Dedifferentiated amniotic fluid mesenchymal stem cell (primary cell): ENCODE measurements around the gene P4HA1.
"Not testable (repeated sequence)": the region's sequence is repeated elsewhere in the genome, so short reads cannot be mapped to it uniquely, and the experiment has no call there.

Experiments used
- DNase-seq: peaks from one replicate; pipeline ENCODE4 v3.0.0-alpha.2; 2016; ENCODE audit errors: extremely low spot score

Gene P4HA1

DNA sequence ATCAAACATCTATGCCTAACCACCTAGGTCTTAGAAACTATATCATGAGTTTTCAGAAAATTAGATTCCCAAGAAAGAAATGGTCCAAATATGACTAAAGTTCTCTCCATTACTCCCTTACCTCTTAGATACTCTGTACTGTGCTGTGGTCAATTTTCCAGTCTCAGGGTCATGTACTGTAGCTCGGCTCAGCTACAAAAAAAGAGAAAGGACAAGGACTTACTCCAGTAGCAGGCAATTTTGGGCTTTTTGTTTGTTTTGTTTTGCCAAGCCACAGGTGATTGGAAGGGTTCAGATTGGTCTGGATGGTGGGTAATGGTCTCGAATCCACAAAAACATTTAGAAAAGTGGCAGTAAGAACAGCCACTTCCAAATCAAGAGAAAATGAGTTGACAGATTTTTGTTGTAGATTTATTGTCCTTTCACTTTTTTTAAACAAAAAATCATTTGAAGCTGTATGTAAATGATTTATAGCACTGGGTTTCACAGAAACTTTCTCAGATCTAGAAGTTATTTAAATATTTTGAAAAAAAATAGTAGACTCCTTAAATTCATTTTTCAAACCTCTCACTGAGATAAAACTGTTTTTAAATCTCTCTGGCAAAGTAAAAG is 52.8 kb downstream of the P4HA1 start:
- no peak for DNase-seq

DNA sequence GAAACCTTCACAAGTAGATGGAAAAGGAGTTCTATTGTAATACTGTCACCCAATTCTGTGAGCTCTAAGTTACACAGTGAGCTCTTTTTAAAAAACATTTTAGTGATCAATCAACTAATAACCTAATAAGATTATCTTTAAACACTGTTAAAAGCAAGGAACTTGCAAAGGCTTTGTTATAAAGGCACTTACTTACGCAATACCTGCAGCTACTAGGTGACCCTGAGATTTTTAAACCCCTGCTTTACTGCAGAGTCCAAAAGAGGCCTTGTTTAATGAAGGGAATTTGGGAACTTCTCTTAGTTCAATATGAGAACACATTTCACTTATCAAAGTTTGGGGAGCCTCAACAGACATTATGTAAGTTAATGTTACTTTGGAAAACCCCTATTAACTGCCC is 53.3 kb downstream of the P4HA1 start:
- no peak for DNase-seq

DNA sequence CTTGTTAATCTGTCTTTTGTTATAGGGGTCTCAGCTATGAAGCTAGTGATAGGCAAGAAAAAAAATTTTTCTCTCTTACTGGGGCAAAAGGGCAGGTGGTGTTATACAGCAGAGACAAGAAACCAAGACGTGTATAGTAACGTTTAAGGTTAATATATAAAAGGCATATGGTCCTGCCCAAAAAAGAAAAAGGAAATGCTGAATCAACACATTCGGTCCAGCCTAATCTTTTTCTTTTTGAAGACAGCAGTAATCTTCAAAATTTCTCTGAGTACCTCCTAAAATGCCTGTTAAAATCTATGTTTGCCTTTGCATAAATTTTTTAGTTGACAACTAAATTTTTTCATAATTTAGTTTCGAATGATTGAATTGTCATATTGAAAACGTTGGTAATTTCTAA is 54.5 kb downstream of the P4HA1 start:
- DNase-seq = no peak

DNA sequence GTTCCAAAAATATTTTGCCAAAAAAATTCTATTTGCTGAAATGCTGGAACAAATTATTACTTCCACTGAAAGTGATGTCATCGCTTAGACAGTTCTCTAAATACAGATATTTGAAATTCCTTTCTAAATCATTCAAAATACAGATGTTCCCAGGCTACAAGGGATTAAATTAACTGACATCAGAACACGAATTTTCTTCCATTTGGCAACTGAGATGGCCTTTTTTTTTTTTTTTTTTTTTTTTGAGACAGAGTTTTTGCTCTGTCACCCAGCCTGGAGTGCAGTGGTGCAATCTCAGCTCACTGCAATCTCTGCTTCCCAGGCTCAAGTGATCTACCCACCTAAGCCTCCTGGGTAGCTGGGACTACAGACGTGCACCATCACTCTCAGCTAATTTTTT is 57.0 kb downstream of the P4HA1 start:
- DNase-seq = peak; percentile 85

DNA sequence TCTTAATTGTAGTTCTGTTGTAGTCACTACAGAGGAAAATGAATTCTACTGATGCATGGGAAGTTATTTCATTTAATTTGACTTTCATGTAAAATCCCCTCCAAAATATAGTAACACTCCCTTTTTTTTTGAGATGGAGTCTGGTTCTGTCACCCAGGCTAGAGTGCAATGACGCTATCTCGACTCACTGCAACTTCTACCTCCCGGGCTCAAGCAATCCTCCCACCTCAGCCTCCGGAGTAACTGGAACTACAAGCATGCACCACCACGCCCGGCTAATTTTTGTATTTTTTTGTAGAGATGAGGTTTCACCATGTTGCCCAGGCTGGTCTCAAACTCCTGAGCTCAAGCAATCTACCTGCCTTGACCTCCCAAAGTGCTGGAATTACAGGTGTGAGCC is 60.4 kb downstream of the P4HA1 start:
- DNase-seq = not testable (repeated sequence)

DNA sequence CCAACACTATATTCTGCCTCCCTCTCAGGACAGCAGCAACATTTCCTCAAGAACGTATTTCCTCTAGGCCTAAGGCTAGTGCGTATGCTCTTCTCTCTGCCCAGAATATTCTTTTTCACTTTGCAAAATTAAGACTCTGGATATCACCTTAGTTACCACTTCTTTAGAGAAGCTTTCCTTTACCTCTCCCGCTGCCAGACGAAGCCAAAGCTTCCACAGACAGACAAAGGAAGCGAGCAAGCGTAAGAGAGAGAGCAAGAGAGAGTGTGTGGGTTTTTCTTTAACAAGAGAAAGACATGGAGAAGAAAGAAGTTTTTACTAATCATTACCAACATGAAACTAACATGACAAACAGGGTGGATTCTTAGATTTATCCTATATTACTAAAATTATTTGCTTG is 64.1 kb downstream of the P4HA1 start:
- no peak for DNase-seq

DNA sequence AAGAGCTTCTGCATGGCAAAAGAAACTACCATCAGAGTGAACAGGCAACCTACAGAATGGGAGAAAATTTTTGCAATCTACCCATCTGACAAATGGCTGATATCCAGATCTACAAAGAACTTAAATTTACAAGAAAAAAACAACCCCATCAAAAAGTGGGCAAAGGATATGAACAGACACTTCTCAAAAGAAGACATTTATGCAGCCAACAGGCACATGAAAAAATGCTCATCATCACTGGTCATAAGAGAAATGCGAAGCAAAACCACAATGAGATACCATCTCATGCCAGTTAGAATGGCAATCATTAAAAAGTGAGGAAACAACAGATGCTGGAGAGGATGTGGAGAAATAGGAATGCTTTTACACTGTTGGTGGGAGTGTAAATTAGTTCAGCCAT is 70.0 kb downstream of the P4HA1 start:
- not testable (repeated sequence) for DNase-seq

DNA sequence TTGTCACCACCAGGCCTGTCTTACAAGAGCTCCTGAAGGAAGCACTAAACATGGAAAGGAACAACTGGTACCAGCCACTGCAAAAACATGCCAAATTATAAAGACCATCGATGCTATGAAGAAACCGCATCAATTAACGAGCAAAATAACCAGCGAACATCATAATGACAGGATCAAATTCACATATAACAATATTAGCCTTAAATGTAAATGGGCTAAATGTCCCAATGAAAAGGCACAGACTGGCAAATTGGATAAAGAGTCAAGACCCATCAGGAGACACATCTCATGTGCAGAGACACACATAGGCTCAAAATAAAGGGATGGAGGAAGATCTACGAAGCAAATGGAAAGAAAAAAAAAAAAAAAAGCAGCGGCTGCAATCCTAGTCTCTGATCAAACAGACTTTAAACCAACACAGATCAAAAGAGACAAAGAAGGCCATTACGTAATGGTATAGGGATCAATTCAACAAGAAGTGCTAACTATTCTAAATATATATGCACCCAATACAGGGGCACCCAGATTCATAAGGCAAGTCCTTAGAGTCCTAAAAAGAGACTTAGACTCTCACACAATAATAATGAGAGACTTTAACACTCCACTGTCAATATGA is 73.1 kb downstream of the P4HA1 start:
- not testable (repeated sequence) for DNase-seq

DNA sequence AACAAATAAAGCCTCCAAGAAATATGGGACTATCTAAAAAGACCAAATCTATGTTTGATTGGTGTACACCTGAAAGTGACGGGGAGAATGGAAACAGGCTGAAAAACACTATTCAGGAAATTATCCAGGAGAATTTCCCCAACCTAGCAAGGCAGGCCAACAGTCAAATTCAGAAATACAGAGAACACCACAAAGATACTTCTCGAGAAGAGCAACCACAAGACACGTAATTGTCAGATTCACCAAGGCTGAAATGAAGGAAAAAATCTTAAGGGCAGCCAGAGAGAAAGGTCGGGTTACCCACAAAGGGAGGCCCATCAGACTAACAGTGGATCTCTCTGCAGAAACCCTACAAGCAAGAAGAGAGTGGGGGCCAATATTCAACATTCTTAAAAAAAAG is 73.7 kb downstream of the P4HA1 start:
- not testable (repeated sequence) for DNase-seq

DNA sequence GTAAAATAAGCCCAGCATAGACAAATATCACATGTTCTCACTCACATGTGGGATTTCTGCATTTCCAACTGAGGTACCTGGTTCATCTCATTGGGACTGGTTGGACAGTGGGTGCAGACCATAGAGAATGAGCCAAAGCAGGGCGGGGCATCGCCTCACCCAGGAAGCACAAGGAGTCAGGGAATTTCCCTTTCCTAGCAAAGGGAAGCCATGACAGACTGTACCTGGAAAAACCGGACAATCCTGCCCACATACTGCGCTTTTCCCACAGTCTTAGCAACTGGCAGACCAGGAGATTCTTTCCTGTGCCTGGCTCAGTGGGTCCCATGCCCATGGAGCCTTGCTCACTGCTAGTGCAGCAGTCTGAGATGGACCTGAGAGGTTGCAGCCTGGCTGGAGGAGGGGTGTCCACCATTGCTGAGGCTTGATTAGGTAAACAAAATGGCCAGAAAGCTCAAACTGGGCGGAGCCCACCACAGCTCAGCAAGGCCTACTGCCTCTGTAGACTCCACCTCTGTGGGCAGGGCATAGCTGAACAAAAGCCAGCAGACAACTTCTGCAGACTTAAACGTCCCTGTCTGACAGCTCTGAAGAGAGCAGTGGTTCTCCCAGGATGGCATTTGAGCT is 75.0 kb downstream of the P4HA1 start:
- not testable (repeated sequence) for DNase-seq

DNA sequence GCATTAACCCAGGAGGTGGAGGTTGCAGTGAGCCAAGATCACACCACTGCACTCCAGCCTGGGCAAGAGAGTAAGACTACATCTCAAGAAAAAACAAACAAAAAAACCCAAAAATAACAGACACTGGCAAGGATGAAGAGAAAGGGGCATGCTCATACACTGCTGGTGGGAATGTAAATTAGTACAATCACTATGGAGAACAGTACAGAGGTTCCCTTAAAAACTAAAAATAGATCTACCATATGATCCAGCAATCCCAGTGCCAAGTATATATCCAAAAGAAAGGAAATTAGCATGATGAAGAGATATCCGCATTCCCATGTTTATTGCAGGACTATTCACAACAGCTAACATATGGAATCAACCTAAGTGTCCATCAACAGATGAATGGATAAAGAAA is 75.6 kb downstream of the P4HA1 start:
- DNase-seq = no peak

DNA sequence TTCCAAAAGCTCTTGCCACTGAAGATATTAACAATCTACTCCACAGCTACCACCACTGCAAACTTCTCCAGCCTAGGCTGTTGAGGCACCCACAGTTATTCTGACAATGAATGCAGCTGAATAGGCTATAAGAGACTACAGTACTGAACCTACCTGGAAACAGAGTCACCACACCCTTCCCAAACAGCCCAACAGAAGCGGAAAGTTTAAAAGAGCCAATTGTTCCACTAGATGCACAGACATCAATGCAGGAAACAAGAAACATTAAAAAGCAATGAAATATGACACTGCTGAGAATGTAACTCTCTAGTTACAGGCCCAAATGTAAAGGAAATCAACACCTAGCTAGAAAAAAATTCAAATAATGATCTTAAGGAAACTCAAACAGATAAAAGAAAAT is 77.6 kb downstream of the P4HA1 start:
- no peak for DNase-seq

DNA sequence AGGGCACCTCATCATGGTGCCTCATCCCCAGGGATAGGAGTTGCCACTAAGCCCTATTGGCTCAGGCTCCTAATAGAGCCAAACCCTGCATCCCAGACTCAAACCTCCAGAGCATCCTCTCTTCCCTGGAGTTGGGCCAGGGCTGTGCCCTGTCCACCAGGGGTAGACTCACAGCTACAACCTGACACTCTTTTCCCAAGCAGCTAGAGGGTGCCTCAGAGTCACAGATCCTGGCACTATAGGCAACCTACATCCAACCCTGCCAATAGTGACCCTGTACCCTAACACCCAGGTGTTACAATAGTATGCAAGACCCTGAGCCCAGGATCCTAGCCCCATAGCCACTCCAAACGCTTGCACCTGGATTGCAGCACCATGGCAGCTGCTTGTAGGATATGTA is 78.0 kb downstream of the P4HA1 start:
- DNase-seq = no peak

DNA sequence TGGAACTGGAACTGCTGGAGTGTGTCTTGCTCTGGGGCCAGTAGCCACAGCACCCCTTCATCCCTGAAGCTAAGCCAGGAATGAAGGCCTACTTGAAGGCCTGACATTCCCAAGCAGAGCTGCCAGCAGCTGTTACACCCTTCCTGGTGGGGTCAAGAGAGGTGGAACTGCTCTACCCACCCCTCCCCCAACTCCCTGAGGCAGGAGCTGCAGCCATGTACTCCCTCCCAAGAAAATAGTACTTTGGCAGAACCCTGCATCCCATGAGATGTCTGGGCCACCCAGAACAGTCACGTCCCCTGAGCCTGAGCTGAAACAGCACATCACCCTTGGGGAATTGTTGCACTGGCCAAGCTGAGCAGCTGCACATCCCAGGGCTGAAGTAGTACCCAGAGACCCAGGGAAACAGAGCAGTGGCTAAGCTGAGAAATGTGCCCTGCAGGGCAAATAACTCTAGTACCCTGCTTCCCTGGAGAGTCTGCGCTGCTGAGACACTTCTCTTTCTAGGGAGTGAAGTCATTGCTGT is 78.6 kb downstream of the P4HA1 start:
- no peak for DNase-seq

DNA sequence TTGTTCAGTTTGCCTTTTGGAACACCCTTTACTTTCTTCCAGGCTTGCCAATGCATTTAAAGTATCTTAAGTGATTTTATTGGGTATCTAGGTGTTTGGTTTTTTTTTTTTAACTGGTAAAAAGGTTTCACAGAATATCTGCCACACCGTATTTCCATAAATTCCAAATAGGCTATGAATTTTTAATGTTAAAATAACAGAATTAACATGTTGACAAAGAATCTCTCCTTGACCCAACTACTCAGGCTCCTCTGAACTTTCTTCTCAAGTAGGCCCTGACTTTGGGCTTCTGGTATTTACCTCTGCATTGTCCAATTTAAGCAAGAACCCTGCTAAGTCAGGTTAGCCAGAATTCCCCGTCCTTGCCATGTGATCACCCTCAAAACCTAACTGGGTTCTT is 80.9 kb downstream of the P4HA1 start:
- no peak for DNase-seq

DNA sequence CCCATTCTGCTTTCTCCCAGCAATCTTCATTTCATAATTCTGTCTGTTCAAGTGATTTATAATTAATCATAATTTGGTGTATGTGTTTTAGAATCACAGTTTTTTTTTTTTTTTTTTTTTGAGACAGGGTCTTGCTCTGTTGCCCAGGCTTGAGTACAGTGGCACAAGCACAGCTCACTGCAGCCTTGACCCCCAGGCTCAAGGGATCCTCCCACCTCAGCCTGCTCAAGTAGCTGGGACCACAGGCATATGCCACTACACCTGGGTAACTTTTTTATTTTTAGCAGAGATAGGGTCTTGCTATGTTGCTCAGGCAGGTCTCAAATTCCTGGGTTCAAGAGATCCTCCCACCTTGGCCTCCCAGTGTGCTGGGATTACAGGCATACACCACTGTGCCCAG is 92.8 kb downstream of the P4HA1 start:
- DNase-seq = no peak

DNA sequence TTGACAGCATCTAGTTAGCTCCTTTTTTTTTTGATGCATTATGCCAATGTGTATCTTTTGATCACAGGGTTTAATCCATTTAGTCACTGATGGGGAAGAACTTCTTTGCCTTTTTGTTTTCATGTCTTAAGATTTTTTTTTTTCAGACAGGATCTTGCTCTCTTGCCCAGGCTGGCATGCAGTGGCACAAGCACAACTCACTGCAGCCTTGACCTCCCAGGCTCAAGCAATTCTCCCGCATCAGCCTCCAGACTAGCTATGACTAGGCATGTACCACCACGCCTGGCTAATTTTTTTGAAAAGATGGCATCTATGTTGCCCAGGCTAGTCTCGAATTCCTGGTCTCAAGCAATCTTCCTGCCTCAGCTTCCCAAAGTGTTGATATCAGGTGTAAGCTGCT is 95.7 kb downstream of the P4HA1 start:
- DNase-seq = no peak

DNA sequence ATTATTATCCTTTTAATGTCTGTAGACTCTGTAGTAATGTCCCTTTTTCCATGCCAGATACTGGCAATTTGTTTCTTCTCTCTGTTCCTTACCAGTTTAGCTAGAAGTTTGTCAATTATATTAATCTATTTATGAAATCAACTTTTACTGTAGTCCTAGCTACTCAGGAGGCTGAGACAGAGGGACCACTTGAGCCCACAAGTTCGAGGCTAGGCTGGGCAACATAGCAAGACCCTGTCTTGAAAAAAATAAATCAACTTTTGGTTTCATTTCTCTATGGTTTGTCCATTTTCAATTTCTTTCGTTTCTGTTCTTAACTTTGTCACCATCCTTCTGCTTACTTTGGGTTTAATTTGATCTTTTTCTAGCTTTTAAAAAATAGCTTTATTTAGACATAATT is 99.6 kb downstream of the P4HA1 start:
- no peak for DNase-seq

DNA sequence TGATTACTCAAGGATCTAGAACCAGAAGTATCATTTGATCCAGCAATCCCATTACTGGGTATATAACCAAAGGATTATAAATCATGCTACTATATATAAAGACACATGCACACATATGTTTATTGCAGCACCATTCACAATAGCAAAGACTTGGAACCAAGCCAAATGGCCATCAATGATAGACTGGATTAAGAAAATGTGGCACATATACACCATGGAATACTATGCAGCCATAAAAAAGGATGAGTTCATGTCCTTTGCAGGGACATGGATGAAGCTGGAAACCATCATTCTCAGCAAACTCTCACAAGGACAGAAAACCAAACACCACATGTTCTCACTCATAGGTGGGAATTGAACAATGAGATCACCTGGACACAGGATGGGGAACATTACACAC is 101.2 kb downstream of the P4HA1 start:
- not testable (repeated sequence) for DNase-seq

DNA sequence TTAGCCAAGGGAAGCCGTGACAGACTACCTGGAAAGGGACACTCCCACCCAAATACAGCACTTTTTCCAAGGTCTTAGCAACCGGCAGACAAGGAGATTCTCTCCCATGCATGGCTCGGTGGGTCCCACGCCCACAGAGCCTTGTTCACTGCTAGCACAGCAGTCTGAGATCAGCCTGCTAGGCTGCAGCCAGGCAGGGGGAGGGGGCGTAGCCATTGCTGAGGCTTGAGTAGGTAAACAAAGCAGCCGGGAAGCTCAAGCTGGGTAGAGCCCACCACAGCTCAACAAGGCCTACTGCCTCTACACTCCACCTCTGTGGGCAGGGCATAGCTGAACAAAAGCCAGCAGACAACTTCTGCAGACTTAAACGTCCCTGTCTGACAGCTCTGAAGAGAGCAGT is 106.9 kb downstream of the P4HA1 start:
- not testable (repeated sequence) for DNase-seq

DNA sequence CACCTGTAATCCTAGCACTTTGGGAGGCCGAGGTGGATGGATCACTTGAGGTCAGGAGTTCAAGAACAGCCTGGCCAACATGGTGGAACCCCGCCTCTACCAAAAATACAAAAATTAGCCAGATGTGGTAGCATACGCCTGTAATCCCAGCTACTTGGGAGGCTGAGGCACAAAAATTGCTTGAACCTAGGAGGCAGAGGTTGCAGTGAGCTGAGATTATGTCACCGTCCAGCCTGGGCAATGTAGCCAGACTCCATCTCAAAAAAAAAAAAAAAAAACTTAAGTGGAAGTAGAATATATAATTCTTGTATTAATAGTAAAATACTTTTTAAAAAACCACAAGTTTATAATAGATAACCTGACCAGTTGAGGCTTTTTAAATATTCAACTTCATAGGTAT is 112.0 kb downstream of the P4HA1 start:
- not testable (repeated sequence) for DNase-seq

DNA sequence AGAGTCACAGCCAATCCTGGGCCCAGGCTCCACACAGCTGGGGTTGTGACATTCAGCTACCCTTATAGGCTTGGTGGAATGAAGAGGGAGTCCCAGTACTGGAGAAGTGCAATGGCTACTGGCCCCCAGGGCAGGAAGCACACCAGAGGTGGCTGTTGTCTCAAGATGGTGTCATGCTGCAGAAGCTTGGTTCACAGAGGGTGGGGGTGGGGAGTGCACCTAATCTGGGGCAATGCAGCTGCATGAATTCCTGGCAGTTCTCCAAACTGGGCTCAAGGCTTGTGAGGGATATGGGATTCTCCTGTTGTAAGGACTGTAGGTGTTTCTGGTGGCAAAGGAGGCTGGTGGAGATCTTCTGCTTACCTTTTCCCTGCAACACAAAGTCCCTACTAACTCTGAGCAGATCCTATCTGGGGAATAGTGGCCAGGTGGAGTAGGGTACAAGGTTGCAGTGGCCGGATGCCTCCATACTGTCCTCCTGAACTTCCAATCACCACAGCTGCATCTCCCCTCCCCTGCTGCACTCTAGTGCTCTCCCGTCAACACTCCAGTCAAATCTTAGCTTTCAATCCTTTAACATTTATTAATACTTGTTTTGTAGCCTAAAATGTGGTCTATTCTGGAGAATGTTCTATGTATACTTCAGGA is 114.7 kb downstream of the P4HA1 start:
- DNase-seq = no peak
